CD4-positive, alpha-beta T cell treated with Interleukin-15 for 1 hour (primary cell): ENCODE results near the gene MRPL45.

Source experiments
- DNase-seq: peaks from one replicate; pipeline ENCODE4 v3.0.0-alpha.2; 2020

The MRPL45 gene

GRCh38 chr17:38325221-38325851, 28.4 kb downstream of the MRPL45 start:
- no peak for DNase-seq

GRCh38 chr17:38326996-38327792, 30.2 kb downstream of the MRPL45 start:
- DNase-seq, result peak; percentile 25

GRCh38 chr17:38327936-38328335, 31.0 kb downstream of the MRPL45 start:
- DNase-seq, result no peak

GRCh38 chr17:38328620-38329019, 31.7 kb downstream of the MRPL45 start:
- DNase-seq, result no peak

- no peak for DNase-seq
Measured at GRCh38 chr17:38329284-38329683, 32.3 kb downstream of the MRPL45 start.

GRCh38 chr17:38329808-38330730, 33.1 kb downstream of the MRPL45 start:
- DNase-seq, result no peak

- DNase-seq, result no peak
Measured at GRCh38 chr17:38330941-38331411, 34.0 kb downstream of the MRPL45 start.

GRCh38 chr17:38332735-38333134, 35.8 kb downstream of the MRPL45 start:
- no peak for DNase-seq

GRCh38 chr17:38333635-38334295, 36.8 kb downstream of the MRPL45 start:
- DNase-seq, result no peak

- DNase-seq, result no peak
Measured at GRCh38 chr17:38334480-38335364, 37.8 kb downstream of the MRPL45 start.

- no peak for DNase-seq
Measured at GRCh38 chr17:38336838-38337237, 39.9 kb downstream of the MRPL45 start.

- DNase-seq, result no peak
Measured at GRCh38 chr17:38338053-38338452, 41.1 kb downstream of the MRPL45 start.

- no peak for DNase-seq
Measured at GRCh38 chr17:38338535-38338934, 41.6 kb downstream of the MRPL45 start.

GRCh38 chr17:38339891-38340290, 42.9 kb downstream of the MRPL45 start:
- DNase-seq, result no peak

- DNase-seq, result no peak
Measured at GRCh38 chr17:38341035-38341721, 44.2 kb downstream of the MRPL45 start.

GRCh38 chr17:38342886-38343607, 46.1 kb downstream of the MRPL45 start:
- no peak for DNase-seq

- DNase-seq, result no peak
Measured at GRCh38 chr17:38343608-38344419, 46.8 kb downstream of the MRPL45 start, which contains the start of gene GPR179. GPR179 (minus strand) TSS chr17:38343956; CDS start chr17:38343789, 167 bp downstream.

GRCh38 chr17:38344420-38344745, 47.4 kb downstream of the MRPL45 start:
- no peak for DNase-seq

- DNase-seq, result no peak
Measured at GRCh38 chr17:38345743-38346142, 48.8 kb downstream of the MRPL45 start.
